HG03342 (cell line): ENCODE data around the gene CCNH.

Experiments used
- ATAC-seq: cut with Tn5 transposase; IDR thresholded peaks from one replicate; pipeline ENCODE4 v1.9.1; 2021; ENCODE audit warnings: mild to moderate bottlenecking, moderate library complexity; ENCODE audit not compliant: unreplicated experiment

The CCNH gene

DNA sequence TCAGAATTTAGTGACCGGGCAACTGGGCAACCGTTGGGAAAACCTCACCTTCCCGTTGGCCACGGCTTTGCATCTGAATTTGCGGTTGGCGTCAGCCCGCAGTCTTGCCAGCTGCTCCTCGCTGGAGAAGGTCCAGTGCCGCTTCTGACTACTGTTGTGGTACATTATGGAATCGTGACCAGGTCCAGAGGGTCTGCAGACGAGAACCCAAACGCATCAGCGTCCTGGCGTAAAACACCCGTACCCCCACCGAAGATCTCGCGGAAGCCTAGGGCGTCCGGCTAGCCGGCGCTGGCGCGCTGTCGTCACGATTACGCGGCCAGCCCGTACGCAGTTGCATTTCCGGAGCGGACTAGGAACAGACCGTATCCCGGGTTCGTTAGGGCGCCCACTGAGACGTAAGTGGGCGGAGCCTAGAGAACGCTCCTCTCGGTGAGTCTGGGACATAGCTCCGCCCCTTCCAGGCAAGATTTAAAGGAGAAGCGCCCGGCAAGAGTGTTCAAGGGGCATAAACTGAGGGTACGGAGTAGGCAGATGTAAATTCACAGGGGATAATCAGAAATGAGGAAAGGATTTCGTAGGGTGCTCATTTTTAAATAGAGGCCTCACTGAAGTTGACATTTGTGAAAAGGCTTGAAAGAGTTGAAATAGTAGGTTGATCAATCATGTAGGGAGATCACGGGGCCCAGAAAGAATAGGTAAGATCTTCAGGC, at the start of gene CCNH:
TSS of gene CCNH (minus strand) at position 301 of the 713 bp plus-strand sequence. CDS start at position 165, 136 bp downstream.
- ATAC-seq, result peak; percentile 98

GRCh38 chr5:87457706-87458105, 45.0 kb upstream of the CCNH start:
- no peak for ATAC-seq

DNA sequence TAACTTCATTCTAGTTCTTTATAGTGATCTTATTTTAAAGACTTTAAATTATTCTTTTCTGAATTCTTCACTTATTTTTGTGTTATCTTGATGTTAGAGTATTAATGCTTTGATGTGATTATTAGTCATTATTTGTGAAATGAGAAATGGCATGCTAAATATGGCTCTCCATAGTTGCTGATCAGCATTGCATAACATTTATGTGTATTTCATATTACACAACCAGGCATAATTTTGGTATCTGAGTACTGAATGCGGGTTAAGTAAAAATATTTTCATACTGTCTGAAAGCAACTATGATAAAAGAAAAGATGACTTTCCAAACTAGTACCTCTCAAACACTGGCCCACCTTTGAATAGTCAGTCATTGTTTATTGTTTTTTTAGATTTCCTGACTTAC, 41.1 kb upstream of the CCNH start:
- ATAC-seq, result no peak

DNA sequence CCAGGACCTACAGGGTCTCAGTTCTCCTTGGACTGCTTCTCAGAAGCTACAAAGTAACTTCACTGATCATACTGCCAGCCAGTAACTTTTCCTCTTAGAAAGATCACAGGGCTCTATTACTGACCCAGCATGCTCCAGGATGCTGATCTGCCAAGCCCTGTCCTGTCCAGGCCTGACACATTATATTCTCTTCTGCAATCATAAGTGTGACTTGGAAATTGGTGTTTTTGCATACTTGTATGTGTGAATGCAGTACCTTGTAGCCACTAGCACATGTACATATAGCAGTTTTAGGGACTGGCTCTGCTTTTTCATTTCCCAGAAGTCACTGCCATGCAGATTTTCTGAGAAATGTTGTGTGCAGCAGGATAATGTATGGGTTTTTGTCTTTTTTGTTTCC, 40.1 kb upstream of the CCNH start:
- ATAC-seq, result no peak

GRCh38 chr5:87442419-87442818, 29.7 kb upstream of the CCNH start:
- no peak for ATAC-seq

- no peak for ATAC-seq
These were observed 25.5 kb upstream of the CCNH start for GRCh38 chr5:87438231-87438630.

DNA sequence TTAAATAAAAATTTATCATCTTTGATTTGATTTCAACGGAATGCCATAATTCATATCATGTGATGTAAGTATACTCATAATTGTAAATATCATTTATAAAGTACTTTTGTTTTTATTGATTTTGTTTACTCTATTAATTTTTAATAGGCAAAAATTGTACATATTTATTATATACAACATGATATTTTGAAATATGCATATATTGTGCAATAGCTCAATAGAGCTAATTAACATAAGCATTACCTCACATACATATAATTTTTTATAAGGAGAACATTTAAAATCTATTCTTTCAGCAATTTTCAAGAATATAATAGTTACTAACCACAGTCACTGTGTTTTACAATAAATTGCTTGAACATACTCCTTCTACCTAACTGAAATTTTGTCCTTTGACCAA, 25.0 kb upstream of the CCNH start:
- ATAC-seq, result no peak

DNA sequence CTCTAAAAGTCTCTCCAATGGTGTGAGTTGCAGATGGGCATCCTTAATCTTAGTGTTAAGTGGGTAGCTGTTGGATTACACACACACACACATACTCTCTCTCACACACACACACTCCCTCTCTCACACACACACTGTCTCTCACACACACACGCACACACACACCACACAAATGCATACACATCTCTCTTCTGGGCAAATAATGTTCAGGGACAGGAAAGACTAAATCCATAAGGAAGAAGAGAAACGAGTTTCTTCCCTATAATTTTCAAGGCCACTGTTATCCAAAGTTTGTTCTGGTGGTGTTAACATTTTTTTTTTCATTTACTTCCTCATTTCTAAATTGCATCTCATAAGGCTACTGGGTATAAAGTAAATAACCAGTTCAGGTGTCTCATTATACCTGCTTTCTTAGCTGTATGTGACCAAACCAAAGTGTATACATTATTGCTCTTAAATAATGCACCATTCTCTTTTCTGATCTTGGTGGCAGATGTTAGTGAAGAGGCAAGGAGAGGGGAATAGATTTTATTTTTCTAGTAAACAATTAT, 22.5 kb upstream of the CCNH start:
- no peak for ATAC-seq

GRCh38 chr5:87434461-87434860, 21.7 kb upstream of the CCNH start:
- no peak for ATAC-seq

DNA sequence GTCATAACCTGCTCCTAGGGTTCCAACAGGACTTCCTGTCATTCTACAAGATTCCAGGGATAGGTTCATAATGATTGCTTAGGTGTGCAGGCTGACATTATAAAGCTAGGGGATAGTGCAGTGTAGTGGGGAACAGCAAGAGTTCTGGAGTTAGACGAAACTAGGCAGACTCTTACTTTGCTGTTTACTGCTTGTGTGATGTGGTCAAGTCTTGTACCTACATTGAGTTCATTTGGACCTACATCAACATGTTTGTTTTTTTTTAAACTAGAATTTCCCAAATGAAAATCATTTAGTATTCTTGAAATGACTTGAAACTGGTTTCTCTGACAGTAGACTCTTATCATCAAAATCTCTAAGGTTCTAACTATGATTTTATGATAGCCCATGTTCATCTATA, 21.2 kb upstream of the CCNH start:
- ATAC-seq, result no peak

DNA sequence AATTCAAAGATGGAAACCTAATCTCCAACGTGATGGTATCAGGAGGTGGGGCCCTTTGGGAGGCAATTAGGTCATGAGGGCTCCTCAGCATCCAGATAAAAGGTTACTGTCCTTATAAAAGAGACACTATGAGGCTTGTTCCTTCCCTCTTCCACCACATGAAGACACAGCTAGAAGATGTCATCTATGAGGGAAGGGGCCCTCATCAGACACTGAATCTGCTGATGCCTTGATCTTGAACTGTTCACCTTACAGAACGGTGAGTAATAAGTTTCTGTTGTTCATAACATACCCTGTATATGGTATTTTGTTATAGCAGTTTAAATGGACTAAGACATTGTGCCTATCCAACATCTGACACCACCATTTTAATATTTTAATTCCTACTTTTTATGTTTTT, 19.7 kb upstream of the CCNH start:
- no peak for ATAC-seq

GRCh38 chr5:87430863-87431457, 18.2 kb upstream of the CCNH start:
- no peak for ATAC-seq

DNA sequence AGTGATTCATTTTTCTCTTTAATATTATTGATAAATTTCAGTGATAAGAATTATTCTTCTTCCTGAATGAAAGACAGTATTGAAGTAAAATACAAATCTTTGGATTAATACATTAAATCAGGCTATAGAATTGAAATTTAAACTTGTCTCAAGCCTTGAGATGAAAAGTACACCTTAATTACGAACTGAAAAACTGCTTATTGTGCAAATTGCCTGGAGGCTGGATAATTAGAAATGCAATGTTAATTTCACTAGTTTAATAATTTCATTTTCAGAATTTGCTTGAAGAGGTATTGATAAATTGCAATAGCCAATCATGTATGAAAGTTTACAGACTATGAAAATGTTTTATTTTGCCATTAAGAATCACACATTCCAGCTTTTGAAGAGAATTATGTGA, 11.0 kb upstream of the CCNH start:
- ATAC-seq, result no peak

DNA sequence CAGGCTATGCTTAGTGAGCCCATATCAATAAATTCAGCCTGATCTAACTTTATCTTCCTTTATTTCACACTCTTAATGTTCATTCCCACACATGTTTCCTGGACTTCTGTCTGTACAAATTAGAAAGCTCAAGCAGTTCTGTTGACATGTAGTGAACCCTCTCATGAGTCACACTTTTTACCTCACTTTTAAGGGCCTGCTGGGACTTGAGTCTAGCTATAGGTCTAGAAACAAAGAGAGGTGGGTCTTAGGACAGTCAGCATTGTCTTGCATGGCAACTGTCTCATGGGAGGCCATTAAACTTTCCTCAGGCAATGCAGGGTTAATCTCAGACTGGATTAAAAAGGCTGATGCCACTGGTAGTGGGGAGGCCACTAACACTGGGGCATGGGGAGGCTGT, 8.6 kb upstream of the CCNH start:
- no peak for ATAC-seq

- no peak for ATAC-seq
These were observed 5.8 kb upstream of the CCNH start for GRCh38 chr5:87418506-87418905.

DNA sequence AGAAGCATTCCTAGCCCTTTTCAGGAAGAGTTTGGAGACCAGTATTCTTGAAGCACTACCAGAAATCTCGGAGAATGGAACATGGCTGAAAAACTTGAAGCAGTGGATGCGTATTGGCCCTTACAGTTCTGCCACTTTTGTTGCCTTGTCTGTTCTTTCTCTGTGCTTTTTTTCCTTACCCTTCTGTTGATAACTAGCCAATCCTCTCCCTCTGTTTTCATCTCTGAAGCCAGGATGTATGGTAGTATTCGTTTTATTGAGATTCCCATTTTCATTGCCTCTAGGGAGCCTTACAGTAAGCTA, 564 bp upstream of the CCNH start:
- no peak for ATAC-seq

GRCh38 chr5:87411973-87412629, 629 bp downstream of the CCNH start:
- peak; percentile 18 for ATAC-seq

GRCh38 chr5:87411586-87411972, 1.2 kb downstream of the CCNH start:
- no peak for ATAC-seq

GRCh38 chr5:87410931-87411330, 1.8 kb downstream of the CCNH start:
- ATAC-seq, result no peak

- ATAC-seq, result no peak
These were observed 4.5 kb downstream of the CCNH start for GRCh38 chr5:87408204-87408603.

DNA sequence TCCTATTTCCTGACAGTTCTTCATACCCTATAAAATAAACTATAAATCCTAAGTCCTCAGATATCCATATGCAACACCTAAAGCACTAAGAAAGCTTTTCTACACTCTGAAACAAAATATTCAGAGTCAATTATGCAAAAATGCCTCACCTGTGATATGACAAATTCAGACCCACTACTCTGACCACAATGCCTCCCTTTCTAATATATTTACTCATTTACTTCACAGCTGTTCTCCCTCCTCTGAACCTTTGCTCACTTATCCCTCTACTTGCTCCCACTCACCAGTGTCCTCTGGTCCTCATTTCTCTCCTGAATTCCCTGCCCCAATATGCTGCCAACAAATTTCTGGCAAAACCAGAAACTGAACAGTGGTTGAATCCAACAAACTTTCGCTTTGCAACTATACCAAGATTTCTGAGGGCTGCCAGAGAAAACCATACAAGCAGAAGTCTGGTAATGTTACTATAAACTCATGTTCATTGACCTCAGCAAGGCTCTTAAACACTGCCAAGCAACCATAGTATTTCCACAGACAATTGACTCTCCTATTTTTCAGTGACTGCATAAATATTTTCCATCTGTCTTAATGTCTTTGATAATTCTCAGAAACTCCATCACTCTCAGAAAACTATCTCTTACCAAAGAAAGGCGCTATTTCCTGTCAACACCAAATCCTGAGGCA, 7.1 kb downstream of the CCNH start:
- no peak for ATAC-seq

GRCh38 chr5:87404359-87404758, 8.4 kb downstream of the CCNH start:
- ATAC-seq, result no peak
